Brain microvascular endothelial cell (primary cell): Measurements from ENCODE around the gene TFDP2.
"Not testable (repeated sequence)": the region's sequence is repeated elsewhere in the genome, so short reads cannot be mapped to it uniquely, and the experiment has no call there.

Experiments
- DNase-seq: peaks from one replicate; pipeline ENCODE4 v3.0.0-alpha.2; 2020
- H3K27ac ChIP-seq: fragments of 250-450 bp; sonication (Bioruptor Pico); 2 replicates; pipeline ENCODE4 v1.5.1; 2020; ENCODE audit warnings: mild to moderate bottlenecking, moderate library complexity
- H3K27me3 ChIP-seq: fragments of 250-450 bp; sonication (Bioruptor Pico); replicated peaks from 2 replicates; pipeline ENCODE4 v1.5.1; 2020; ENCODE audit warnings: mild to moderate bottlenecking
- H3K36me3 ChIP-seq: fragments of 250-450 bp; sonication (Bioruptor Pico); replicated peaks from 2 replicates; pipeline ENCODE4 v1.5.1; 2020; ENCODE audit warnings: mild to moderate bottlenecking
- H3K4me3 ChIP-seq: 2 replicates; pipeline ENCODE4 v1.5.1; 2011; ENCODE audit warnings: low read depth, mild to moderate bottlenecking, control low read depth, low read length, moderate library complexity
- CTCF ChIP-seq: IDR thresholded peaks from 2 replicates; pipeline ENCODE4 v1.5.1; 2011; ENCODE audit warnings: low read depth, mild to moderate bottlenecking, moderate library complexity, low read length, control low read depth, inconsistent platforms; ENCODE audit errors: missing control alignments
- in situ Hi-C: cut with HindIII; loops from 2 replicates; pipeline ENCODE4 v1.10.0; 2017; ENCODE audit warnings: low sequenced_read_pairs, low pct_ligation_motif_present

The TFDP2 gene

GRCh38 chr3:142105991-142106390 is 43.4 kb downstream of the TFDP2 start:
- in situ Hi-C loops = no loop called here
- H3K4me3 ChIP-seq = no peak overlapping the region
- no peaks in the 10 kb centered on the region for H3K36me3 ChIP-seq
- H3K27ac ChIP-seq = no peak overlapping the region
- H3K27me3 ChIP-seq = no peaks in the 10 kb centered on the region
- no peak for TF ChIP-seq CTCF
- DNase-seq = no peak

- no peak for TF ChIP-seq CTCF
- no peak overlapping the region for H3K4me3 ChIP-seq
- in situ Hi-C loops = no loop called here
- no peak overlapping the region for H3K27ac ChIP-seq
- DNase-seq = no peak
- no peaks in the 10 kb centered on the region for H3K36me3 ChIP-seq
- H3K27me3 ChIP-seq = no peaks in the 10 kb centered on the region
Measured at GRCh38 chr3:142104763-142105162, 44.6 kb downstream of the TFDP2 start.

GRCh38 chr3:142098964-142099363 is 50.4 kb downstream of the TFDP2 start:
- DNase-seq = no peak
- no peak for TF ChIP-seq CTCF
- Histone ChIP-seq H3K4me3 (no peak overlapping the region), H3K27me3 (no peaks in the 10 kb centered on the region), H3K36me3 (no peaks in the 10 kb centered on the region), H3K27ac (no peak overlapping the region)
- in situ Hi-C loops = no loop called here

GRCh38 chr3:142097099-142097843 is 52.1 kb downstream of the TFDP2 start:
- H3K27ac ChIP-seq = no peak overlapping the region
- no peaks in the 10 kb centered on the region for H3K27me3 ChIP-seq
- H3K4me3 ChIP-seq = no peak overlapping the region
- no peak for TF ChIP-seq CTCF
- H3K36me3 ChIP-seq = no peaks in the 10 kb centered on the region
- in situ Hi-C loops = no loop called here
- DNase-seq = no peak

- Histone ChIP-seq H3K4me3 (no peak overlapping the region), H3K36me3 (no peaks in the 10 kb centered on the region), H3K27me3 (no peaks in the 10 kb centered on the region), H3K27ac (no peak overlapping the region)
- DNase-seq = no peak
- no peak for TF ChIP-seq CTCF
- in situ Hi-C loops = no loop called here
Measured at GRCh38 chr3:142095841-142096240, 53.5 kb downstream of the TFDP2 start.

GRCh38 chr3:142088925-142089324 is 60.4 kb downstream of the TFDP2 start:
- H3K27me3 ChIP-seq, H3K27ac ChIP-seq, H3K4me3 ChIP-seq, DNase-seq, in situ Hi-C loops, H3K36me3 ChIP-seq: not testable (repeated sequence)
